Hepatocyte (in vitro differentiated cells): ENCODE measurements around the gene SHMT2. TPM values are rescaled to one million over a fixed set of nuclear protein-coding genes. Genes with fewer than 3 reads are reported as not detected.
"Not testable (repeated sequence)": the region's sequence is repeated elsewhere in the genome, so short reads cannot be mapped to it uniquely, and the experiment has no call there.

Source experiments
- DNase-seq: peaks from one replicate; pipeline ENCODE4 v3.0.0-alpha.2; 2016; ENCODE audit warnings: low spot score
- H2AFZ ChIP-seq: fragments of 200-600 bp; sonication (generic); 2 replicates; pipeline ENCODE4 v1.6.0; 2016; ENCODE audit warnings: antibody characterized with exemption, mild to moderate bottlenecking
- H3K27ac ChIP-seq: fragments of 200-600 bp; sonication (generic); 2 replicates; pipeline ENCODE4 v1.5.1; 2016; ENCODE audit warnings: mild to moderate bottlenecking
- H3K27me3 ChIP-seq: fragments of 200-600 bp; sonication (generic); 2 replicates; pipeline ENCODE4 v1.6.1; 2016
- H3K36me3 ChIP-seq: fragments of 200-600 bp; sonication (generic); replicated peaks from 2 replicates; pipeline ENCODE4 v1.5.1; 2016; ENCODE audit warnings: low read depth; ENCODE audit not compliant: insufficient read depth
- H3K4me1 ChIP-seq: fragments of 200-600 bp; sonication (generic); 2 replicates; pipeline ENCODE4 v1.5.1; 2016; ENCODE audit warnings: mild to moderate bottlenecking, moderate library complexity; ENCODE audit not compliant: insufficient read depth
- H3K4me2 ChIP-seq: fragments of 200-600 bp; sonication (generic); 2 replicates; pipeline ENCODE4 v1.6.0; 2016
- H3K4me3 ChIP-seq: fragments of 200-600 bp; sonication (generic); 2 replicates; pipeline ENCODE4 v1.5.1; 2016; ENCODE audit warnings: mild to moderate bottlenecking
- H3K79me2 ChIP-seq: fragments of 200-600 bp; sonication (generic); 2 replicates; pipeline ENCODE4 v1.6.0; 2017; ENCODE audit warnings: mild to moderate bottlenecking
- H3K9me2 ChIP-seq: fragments of 200-600 bp; sonication (generic); replicated peaks from 2 replicates; pipeline ENCODE4 v1.6.0; 2017; ENCODE audit warnings: mild to moderate bottlenecking; ENCODE audit not compliant: insufficient read depth
- H3K9me3 ChIP-seq: fragments of 200-600 bp; sonication (generic); 2 replicates; pipeline ENCODE4 v1.5.1; 2016; ENCODE audit warnings: low read depth, mild to moderate bottlenecking
- H4K20me1 ChIP-seq: fragments of 200-600 bp; sonication (generic); 2 replicates; pipeline ENCODE4 v1.6.0; 2016; ENCODE audit warnings: mild to moderate bottlenecking; ENCODE audit not compliant: insufficient read depth, poor library complexity, severe bottlenecking
- EZH2 ChIP-seq: fragments of 200-600 bp; sonication (generic); IDR thresholded peaks from 2 replicates; pipeline ENCODE4 v1.6.1; 2016; ENCODE audit warnings: antibody characterized with exemption, mild to moderate bottlenecking, borderline replicate concordance
- EZH2phosphoT487 ChIP-seq: fragments of 200-600 bp; sonication (generic); IDR thresholded peaks from one replicate; pipeline ENCODE4 v1.6.1; 2018; ENCODE audit warnings: antibody characterized with exemption, mild to moderate bottlenecking, low read depth, moderate library complexity; ENCODE audit not compliant: unreplicated experiment, severe bottlenecking
- WGBS: methylation state at CpG from one replicate; pipeline ENCODE4 v1.1.6; 2016; ENCODE audit warnings: low lambda C conversion rate; ENCODE audit errors: missing lambda C conversion rate; 5-methylcytosine and 5-hydroxymethylcytosine counted together
- polyA plus RNA-seq: library from polyadenylated mRNA; unstranded; fragments of >200 nt; fragmentation: Nextera tagmentation; extraction: Ambion mirVana; gene quantifications from 2 replicates; pipeline ENCODE4 v1.2.1, GENCODE V29; 2016
- total RNA-seq: library from RNA; depleted of rRNA; stranded (reverse); fragments of >200 nt; gene quantifications from 2 replicates; pipeline ENCODE4 v1.2.3, GENCODE V29; 2014
- TF ChIP-seq, protein P1 (sequence below): fragments of 200-600 bp; sonication (generic); IDR thresholded peaks from 2 replicates; pipeline ENCODE4 v1.5.1; 2016; ENCODE audit warnings: antibody characterized with exemption, mild to moderate bottlenecking; ENCODE audit not compliant: poor library complexity

The SHMT2 gene
- total and polyA plus RNA-seq, 2 experiments from 2014 or later = 126 to 168 TPM

DNA sequence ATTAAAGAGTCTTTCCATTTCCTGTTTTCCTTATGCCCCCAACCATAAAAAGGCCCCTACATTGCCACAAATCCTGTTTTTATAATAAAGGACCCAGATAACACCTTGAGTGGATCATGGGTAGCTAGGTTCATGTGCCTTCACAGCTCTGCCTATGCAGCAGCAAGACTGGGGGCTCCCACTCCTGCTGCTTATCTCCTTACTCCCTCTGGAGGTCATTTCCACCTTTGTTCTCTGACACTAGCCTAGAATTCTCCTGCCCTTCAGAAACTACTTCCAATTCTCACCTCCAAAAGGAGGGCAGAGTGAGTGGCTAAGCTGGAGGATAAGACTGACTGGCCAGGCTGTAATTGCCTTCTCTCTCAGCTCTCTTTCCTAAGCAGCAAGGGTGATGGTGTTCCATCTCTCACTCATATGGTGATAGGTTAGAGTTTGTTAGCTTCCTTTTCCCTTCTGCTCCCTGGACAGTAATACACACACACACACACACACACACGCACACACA lies 41.5 kb downstream of the SHMT2 start:
- Histone ChIP-seq H4K20me1 (no peaks in the 10 kb centered on the region), H3K27ac (no peak overlapping the region), H3K4me2 (no peak overlapping the region), H3K9me3 (no peaks in the 10 kb centered on the region), H3K9me2 (no peaks in the 10 kb centered on the region), H3K27me3 (no peaks in the 10 kb centered on the region), H3K79me2 (no peaks in the 10 kb centered on the region), H2AFZ (no peak overlapping the region), H3K4me1 (no peaks in the 10 kb centered on the region), H3K4me3 (no peak overlapping the region), H3K36me3 (peaks cover 3% of the 10 kb centered on the region)
- TF ChIP-seq, protein P1, sequence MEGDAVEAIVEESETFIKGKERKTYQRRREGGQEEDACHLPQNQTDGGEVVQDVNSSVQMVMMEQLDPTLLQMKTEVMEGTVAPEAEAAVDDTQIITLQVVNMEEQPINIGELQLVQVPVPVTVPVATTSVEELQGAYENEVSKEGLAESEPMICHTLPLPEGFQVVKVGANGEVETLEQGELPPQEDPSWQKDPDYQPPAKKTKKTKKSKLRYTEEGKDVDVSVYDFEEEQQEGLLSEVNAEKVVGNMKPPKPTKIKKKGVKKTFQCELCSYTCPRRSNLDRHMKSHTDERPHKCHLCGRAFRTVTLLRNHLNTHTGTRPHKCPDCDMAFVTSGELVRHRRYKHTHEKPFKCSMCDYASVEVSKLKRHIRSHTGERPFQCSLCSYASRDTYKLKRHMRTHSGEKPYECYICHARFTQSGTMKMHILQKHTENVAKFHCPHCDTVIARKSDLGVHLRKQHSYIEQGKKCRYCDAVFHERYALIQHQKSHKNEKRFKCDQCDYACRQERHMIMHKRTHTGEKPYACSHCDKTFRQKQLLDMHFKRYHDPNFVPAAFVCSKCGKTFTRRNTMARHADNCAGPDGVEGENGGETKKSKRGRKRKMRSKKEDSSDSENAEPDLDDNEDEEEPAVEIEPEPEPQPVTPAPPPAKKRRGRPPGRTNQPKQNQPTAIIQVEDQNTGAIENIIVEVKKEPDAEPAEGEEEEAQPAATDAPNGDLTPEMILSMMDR = no peak
- TF ChIP-seq EZH2 = no peak
- no peak for TF ChIP-seq EZH2phosphoT487
- WGBS = 100% methylated on average over 1 of the region's 1 CpG
- DNase-seq = no peak

DNA sequence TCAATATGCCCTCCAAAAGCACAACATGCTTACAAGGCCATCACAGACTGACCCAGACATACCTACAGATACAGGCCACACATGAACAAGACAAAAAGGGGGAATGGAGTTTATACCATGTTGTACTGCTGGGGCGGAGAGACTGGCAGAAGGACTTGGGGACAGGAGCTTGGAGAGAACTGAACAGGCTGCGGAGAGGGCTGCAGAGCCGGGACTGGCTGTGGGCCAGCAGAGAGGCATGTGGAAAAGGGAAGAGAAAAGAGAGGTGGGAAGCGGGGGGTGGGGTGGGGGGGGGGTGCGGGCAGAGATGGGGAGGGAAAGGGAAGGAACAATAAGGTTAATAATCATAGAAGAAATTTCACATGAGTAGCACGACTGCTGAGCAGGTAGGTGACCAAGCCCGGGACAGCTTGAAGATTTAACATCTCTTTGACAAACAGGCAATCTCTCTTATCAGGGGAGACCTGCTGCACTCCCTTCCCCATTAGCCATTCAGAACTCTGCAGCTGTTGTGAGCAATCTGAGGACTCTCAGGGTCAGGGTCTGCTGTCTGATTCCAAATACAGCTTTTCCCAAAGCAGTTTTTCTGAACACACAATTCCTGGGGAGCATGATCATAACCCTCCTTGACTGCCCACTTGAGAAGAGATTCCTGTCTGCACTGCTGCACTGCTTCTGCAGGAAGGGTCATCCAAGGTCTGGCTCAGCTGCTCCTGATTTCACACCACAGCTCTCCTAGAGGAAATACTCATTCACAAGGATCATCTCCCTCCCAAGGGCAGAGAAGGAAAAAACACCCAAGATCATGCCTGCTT lies 43.0 kb downstream of the SHMT2 start:
- Histone ChIP-seq H3K4me1 (no peaks in the 10 kb centered on the region), H3K4me2 (no peak overlapping the region), H3K9me3 (no peaks in the 10 kb centered on the region), H2AFZ (no peak overlapping the region), H3K27me3 (no peaks in the 10 kb centered on the region), H3K9me2 (no peaks in the 10 kb centered on the region), H3K79me2 (no peaks in the 10 kb centered on the region), H3K27ac (no peak overlapping the region), H3K36me3 (no peaks in the 10 kb centered on the region), H3K4me3 (no peak overlapping the region), H4K20me1 (no peaks in the 10 kb centered on the region)
- TF ChIP-seq EZH2 (no peak), EZH2phosphoT487 (no peak)
- TF ChIP-seq, protein P1 = no peak
- DNase-seq = no peak
- 65% methylated on average over 6 of the region's 7 CpGs for WGBS

GRCh38 chr12:57273516-57273915 lies 44.0 kb downstream of the SHMT2 start:
- Histone ChIP-seq H3K27me3 (no peaks in the 10 kb centered on the region), H3K9me2 (no peaks in the 10 kb centered on the region), H3K36me3 (no peaks in the 10 kb centered on the region), H3K4me1 (no peaks in the 10 kb centered on the region), H4K20me1 (no peaks in the 10 kb centered on the region), H3K4me2 (no peak overlapping the region), H3K27ac (no peak overlapping the region), H3K9me3 (no peaks in the 10 kb centered on the region), H3K79me2 (no peaks in the 10 kb centered on the region), H2AFZ (no peak overlapping the region), H3K4me3 (no peak overlapping the region)
- DNase-seq = no peak
- TF ChIP-seq EZH2 = no peak
- no peak for TF ChIP-seq EZH2phosphoT487
- TF ChIP-seq, protein P1 = no peak

DNA sequence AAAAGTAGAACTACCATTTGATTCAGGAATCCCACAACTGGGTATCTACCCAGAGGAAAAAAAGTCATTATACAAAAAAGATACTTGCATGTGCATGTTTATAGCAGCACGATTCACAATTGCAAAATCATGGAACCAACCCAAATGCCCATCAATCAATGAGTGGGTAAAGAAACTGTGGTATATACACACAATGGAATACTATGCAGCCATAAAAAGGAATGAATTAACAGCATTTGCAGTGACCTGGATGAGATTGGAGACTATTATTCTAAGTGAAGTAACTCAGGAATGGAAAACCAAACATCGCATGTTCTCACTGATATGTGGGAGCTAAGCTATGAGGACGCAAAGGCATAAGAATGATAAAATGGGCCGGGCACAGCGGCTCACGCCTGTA lies 46.7 kb downstream of the SHMT2 start:
- DNase-seq, H2AFZ ChIP-seq, H3K27me3 ChIP-seq, H3K79me2 ChIP-seq, H3K27ac ChIP-seq, H3K36me3 ChIP-seq, H3K9me2 ChIP-seq, H3K4me2 ChIP-seq, H3K9me3 ChIP-seq, H4K20me1 ChIP-seq, H3K4me3 ChIP-seq: not testable (repeated sequence)
- H3K4me1 ChIP-seq = peaks cover 13% of the 10 kb centered on the region
- WGBS = 95% methylated on average over 6 of the region's 6 CpGs
